ENCODE measurements around the gene CCNE1. TPM values are rescaled to one million over a fixed set of nuclear protein-coding genes. Genes with fewer than 3 reads are reported as not detected.

The CCNE1 gene
- total RNA-seq, 2 experiments from 2014 or later, result 24.5 to 25.7 TPM

DNA sequence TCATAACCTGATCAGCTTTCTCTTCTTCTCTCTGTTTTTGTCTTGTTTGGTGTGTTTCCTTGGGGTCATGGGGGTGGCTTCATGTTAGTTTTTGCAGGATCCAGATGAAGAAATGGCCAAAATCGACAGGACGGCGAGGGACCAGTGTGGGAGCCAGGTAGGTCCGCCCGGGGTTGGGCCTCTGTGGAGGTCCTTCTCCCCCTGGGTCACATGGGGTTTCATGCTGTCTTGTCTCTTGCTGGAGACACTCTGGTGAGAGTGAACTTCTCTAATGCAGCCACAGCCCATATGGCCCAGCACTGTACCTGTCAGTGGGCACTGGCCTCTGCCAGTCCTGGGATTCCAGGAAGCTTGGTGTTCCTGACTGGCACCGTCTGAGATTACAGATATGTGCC lies 1.1 kb downstream of the CCNE1 start:
- CTCF ChIA-PET, result interaction anchor here (1.0 to 1.3 kb wide), 2 partner anchors 16 to 60 kb away, joined by 3 read pairs; no protein-coding TSS in a partner anchor
- ATAC-seq (no peak), DNase-seq (no peak)
- Mint-ChIP-seq H3K27me3 (no peaks in the 10 kb centered on the region), H3K4me1 (ENCODE audit: low read depth) (peaks cover 19% of the 10 kb centered on the region), H3K4me3 (peak overlapping the region; percentile 83), H3K36me3 (ENCODE audit: low read depth) (peaks cover 25% of the 10 kb centered on the region), H3K27ac (peak overlapping the region; percentile 81), H3K9me3 (no peaks in the 10 kb centered on the region)
- POLR2A ChIA-PET, result interaction anchor here (0.5 to 1.9 kb wide), 9 partner anchors 9 to 30 kb away, joined by 3 to 11 read pairs (median 4); no protein-coding TSS in a partner anchor
- intact Hi-C loops (cut with micrococcal nuclease), result no loop called here
- TF ChIP-seq, protein P1, sequence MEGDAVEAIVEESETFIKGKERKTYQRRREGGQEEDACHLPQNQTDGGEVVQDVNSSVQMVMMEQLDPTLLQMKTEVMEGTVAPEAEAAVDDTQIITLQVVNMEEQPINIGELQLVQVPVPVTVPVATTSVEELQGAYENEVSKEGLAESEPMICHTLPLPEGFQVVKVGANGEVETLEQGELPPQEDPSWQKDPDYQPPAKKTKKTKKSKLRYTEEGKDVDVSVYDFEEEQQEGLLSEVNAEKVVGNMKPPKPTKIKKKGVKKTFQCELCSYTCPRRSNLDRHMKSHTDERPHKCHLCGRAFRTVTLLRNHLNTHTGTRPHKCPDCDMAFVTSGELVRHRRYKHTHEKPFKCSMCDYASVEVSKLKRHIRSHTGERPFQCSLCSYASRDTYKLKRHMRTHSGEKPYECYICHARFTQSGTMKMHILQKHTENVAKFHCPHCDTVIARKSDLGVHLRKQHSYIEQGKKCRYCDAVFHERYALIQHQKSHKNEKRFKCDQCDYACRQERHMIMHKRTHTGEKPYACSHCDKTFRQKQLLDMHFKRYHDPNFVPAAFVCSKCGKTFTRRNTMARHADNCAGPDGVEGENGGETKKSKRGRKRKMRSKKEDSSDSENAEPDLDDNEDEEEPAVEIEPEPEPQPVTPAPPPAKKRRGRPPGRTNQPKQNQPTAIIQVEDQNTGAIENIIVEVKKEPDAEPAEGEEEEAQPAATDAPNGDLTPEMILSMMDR (IDR thresholded peaks at IDR 0.05), result no peak

DNA sequence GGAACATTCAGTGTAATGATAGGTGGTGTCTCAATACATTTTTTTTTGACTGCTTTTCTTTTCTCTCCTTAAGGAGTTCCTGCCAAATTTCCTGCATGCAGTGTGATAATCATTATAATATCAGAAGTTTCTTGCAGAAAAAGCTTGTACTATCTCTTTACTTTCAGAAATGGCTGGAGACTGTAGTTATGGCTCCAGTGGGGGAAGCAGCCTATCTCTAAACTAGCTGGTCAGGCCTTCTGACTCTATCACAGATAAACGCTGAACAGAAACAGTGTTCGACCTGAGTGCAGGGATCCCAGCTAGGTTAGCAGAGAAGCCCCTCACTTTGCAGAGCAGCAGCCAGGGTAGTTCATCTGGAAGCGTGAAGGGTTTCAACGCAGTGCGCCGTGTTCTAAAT lies 1.9 kb downstream of the CCNE1 start:
- TF ChIP-seq, protein P1 (IDR thresholded peaks at IDR 0.05), result no peak
- Mint-ChIP-seq H3K9me3 (no peaks in the 10 kb centered on the region), H3K36me3 (ENCODE audit: low read depth) (peaks cover 25% of the 10 kb centered on the region), H3K4me3 (peak overlapping the region; percentile 83), H3K27me3 (no peaks in the 10 kb centered on the region), H3K27ac (no peak overlapping the region), H3K4me1 (ENCODE audit: low read depth) (peaks cover 19% of the 10 kb centered on the region)
- POLR2A ChIA-PET, result interaction anchor here (0.8 to 1.9 kb wide), 5 partner anchors 10 to 29 kb away, joined by 3 to 8 read pairs (median 5); no protein-coding TSS in a partner anchor
- CTCF ChIA-PET, result interaction anchor here (1.0 to 1.7 kb wide), 3 partner anchors 15 to 53 kb away, joined by 3 to 5 read pairs (median 5); no protein-coding TSS in a partner anchor
- ATAC-seq, result no peak
- DNase-seq, result no peak
- intact Hi-C loops (cut with micrococcal nuclease), result loop anchor here (2.0 kb wide), 1 partner anchor 15 kb away; no protein-coding TSS in a partner anchor

DNA sequence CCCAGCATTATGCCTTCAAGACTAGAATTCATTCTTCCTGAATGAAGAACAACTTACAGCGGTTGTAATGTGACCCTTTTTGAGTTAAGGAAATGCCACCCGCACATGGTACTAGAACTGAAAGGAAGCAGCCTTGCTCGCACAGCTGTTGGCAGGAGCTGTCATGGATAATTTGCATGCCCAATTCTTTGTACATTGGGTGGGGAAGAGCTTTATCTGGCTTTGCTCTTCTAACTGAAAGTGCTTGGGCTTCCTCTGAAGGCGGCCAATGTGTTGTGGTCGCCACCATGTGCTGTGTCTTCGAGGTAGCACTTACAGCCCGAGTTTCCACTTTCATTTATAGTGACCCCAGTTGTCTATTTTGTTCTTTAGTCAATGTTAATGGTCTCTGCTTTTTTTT lies 3.4 kb downstream of the CCNE1 start:
- no peak overlapping the region for H3K4me3 Mint-ChIP-seq
- peaks cover 32% of the 10 kb centered on the region for H3K36me3 Mint-ChIP-seq (ENCODE audit: low read depth)
- no peaks in the 10 kb centered on the region for H3K9me3 Mint-ChIP-seq
- TF ChIP-seq, protein P1 (IDR thresholded peaks at IDR 0.05), result no peak
- no peak for ATAC-seq
- DNase-seq, result no peak
- H3K4me1 Mint-ChIP-seq (ENCODE audit: low read depth), result peaks cover 19% of the 10 kb centered on the region
- ChIA-PET CTCF (interaction anchor here (1.2 to 1.7 kb wide), 3 partner anchors 20 to 59 kb away, joined by 3 to 5 read pairs (median 3); no protein-coding TSS in a partner anchor), POLR2A (interaction anchor here (1.2 to 1.7 kb wide), 2 partner anchors 9 to 14 kb away, joined by 3 to 7 read pairs; no protein-coding TSS in a partner anchor)
- H3K27me3 Mint-ChIP-seq, result no peaks in the 10 kb centered on the region
- intact Hi-C loops (cut with micrococcal nuclease), result loop anchor here (2.0 kb wide), 1 partner anchor 14 kb away; no protein-coding TSS in a partner anchor
- H3K27ac Mint-ChIP-seq, result no peak overlapping the region

DNA sequence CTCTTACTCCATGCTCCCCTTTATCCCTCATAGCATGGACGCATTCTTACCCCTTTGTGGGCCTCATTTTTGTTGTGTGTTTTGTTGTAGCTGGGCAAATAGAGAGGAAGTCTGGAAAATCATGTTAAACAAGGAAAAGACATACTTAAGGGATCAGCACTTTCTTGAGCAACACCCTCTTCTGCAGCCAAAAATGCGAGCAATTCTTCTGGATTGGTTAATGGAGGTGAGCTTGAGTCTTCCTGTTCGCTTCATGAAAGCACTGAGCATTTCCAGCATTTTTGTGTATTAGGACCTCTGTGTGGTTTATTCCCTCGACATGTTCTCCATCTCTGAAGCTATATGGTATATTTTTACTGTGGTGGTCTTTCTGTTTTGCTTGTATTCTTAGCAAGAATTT lies 5.5 kb downstream of the CCNE1 start:
- no peak for ATAC-seq
- CTCF ChIA-PET, result interaction anchor here (1.1 to 1.2 kb wide), 2 partner anchors 15 to 20 kb away, joined by 3 read pairs; no protein-coding TSS in a partner anchor
- Mint-ChIP-seq H3K4me1 (ENCODE audit: low read depth) (peaks cover 18% of the 10 kb centered on the region), H3K9me3 (no peaks in the 10 kb centered on the region), H3K27ac (no peak overlapping the region), H3K36me3 (ENCODE audit: low read depth) (peaks cover 48% of the 10 kb centered on the region), H3K27me3 (no peaks in the 10 kb centered on the region), H3K4me3 (no peak overlapping the region)
- intact Hi-C loops (cut with micrococcal nuclease), result no loop called here
- POLR2A ChIA-PET, result no interaction called here
- TF ChIP-seq, protein P1 (IDR thresholded peaks at IDR 0.05), result no peak
- no peak for DNase-seq

DNA sequence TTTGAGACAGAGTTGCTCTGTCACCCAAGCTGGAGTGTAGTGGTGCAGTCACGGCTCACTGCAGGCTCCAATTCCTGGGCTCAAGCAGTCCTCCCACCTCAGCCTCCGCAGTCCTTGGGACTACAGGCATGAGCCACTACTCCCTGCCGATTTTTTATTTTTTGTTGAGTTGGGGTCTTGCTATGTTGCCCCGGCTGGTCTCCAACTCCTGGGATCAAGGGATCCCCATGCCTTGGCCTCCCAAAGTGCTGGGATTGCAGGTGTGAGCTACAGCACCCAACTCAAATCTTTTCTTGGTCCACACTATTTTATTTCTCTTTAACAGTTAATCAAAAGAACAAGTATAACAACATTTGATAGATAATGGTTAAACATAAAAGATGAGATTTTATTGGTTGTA lies 7.5 kb downstream of the CCNE1 start:
- Mint-ChIP-seq H3K4me1 (ENCODE audit: low read depth) (peaks cover 13% of the 10 kb centered on the region), H3K27me3 (no peaks in the 10 kb centered on the region), H3K4me3 (no peak overlapping the region), H3K27ac (no peak overlapping the region), H3K9me3 (no peaks in the 10 kb centered on the region), H3K36me3 (ENCODE audit: low read depth) (peaks cover 48% of the 10 kb centered on the region)
- CTCF ChIA-PET, result no interaction called here
- TF ChIP-seq, protein P1 (IDR thresholded peaks at IDR 0.05), result no peak
- intact Hi-C loops (cut with micrococcal nuclease), result no loop called here
- POLR2A ChIA-PET, result interaction anchor here (0.7 to 1.0 kb wide), 3 partner anchors 10 to 17 kb away, joined by 3 to 5 read pairs (median 4); no protein-coding TSS in a partner anchor
- DNase-seq (no peak), ATAC-seq (no peak)

Measured in activated CD8-positive, alpha-beta T cell treated with anti-CD3 and anti-CD28 coated beads for 36 hours (primary cell).